ENCODE measurements around the gene PTPRN2.
"Not testable (repeated sequence)": the region's sequence is repeated elsewhere in the genome, so short reads cannot be mapped to it uniquely, and the experiment has no call there.

The PTPRN2 gene

DNA sequence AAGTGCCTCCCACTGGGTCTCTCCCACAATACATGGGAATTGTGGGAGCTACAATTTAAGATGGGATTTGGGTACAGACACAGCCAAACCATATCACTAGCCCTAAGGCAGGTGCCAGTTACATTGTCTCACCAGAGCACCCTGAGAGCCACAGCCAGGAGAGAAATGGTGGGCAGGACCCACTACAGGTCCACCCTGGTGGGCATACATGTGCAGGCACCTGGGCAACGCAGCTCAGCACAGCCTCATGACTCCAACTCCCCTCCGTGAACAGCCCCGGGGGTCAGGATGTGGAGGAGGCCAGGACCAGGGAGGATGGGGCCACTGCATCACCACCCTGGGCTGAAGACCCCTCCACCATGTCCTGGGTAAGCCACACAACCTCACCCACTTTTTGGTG is 205.7 kb downstream of the PTPRN2 start:
- no peak for DNase-seq

DNA sequence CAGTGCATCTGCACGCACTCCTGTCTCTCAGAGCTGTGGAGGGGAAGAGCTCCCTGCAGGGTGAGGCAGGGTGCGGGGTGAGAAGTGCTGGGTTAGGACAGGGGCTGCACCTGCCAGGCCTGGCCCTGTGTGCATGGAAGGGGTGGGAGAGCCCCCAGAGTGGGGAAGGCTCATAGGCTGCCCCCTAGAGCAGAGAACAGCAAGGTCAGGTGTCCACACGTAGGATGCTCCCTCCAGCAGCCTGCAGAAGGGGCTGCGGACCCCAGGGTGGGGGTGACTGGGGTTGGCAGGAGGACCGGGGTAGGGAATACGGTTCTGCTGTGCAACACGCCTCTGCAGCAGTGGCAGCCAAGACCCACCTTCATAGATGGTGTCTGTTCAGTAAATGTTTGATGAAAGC is 208.6 kb downstream of the PTPRN2 start:
- no peak for DNase-seq

DNA sequence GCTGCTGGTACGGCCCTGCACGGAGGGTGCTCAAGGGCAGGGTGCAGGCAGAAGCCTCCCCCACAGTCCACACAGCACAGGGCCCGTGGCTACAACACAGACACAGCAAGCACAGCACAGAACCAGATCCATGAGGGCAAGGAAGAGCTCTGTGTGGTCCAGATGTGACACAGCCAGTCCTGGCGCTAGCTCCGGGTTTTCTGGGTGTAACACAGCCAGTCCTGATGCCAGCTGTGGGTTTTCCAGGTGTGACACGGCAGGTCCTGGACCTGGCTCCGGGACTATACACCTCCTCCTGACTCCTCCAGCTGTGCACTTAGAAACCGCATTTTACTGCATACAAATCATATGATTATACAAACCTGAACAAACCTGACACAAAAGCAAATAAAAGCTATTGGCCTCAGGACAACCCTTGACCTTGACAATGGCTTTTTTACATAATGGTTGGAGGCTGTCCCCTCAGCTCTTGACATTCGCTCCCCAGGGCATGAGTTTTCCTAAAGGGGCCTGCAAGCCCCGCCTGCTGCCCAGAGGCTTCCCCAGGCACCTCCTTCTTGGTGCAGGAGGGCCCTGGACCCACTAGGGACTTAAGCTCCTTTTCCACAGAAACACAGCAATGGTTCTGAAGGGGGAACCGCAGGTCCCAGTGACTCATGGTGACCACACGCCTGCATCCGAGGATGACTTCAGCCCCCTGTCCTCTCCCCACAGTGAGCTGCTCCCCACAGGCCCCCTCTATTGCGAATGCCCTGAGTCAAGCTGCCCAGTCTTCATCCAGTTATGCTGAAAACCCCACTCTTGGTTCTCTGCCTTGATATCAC is 209.6 kb downstream of the PTPRN2 start:
- DNase-seq, result no peak

DNA sequence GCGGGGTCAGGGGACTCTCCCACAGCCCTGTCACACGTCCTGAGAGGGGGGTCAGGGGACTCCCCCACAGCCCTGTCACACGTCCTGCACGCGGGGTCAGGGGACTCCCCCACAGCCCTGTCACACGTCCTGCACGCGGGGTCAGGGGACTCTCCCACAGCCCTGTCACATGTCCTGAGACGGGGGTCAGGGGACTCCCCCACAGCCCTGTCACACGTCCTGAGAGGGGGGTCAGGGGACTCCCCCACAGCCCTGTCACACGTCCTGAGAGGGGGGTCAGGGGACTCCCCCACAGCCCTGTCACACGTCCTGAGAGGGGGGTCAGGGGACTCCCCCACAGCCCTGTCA is 210.8 kb downstream of the PTPRN2 start:
- DNase-seq, result not testable (repeated sequence)

DNA sequence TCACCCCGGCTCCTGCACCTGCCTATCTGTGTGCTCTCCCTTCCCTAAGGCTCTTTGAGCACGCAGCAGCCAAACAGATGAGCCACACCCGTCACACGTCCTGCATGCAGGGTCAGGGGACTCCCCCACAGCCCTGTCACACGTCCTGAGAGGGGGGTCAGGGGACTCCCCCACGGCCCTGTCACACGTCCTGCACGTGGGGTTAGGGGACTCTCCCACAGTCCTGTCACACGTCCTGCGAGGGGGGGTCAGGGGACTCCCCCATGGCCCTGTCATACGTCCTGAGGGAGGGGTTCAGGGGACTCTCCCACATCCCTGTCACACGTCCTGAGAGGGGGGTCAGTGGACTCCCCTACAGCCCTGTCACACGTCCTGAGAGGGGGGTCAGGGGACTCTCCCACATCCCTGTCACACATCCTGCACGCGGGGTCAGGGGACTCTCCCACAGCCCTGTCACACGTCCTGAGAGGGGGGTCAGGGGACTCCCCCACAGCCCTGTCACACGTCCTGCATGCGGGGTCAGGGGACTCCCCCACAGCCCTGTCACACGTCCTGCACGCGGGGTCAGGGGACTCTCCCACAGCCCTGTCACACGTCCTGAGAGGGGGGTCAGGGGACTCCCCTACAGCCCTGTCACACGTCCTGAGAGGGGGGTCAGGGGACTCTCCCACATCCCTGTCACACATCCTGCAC is 211.3 kb downstream of the PTPRN2 start:
- not testable (repeated sequence) for DNase-seq

DNA sequence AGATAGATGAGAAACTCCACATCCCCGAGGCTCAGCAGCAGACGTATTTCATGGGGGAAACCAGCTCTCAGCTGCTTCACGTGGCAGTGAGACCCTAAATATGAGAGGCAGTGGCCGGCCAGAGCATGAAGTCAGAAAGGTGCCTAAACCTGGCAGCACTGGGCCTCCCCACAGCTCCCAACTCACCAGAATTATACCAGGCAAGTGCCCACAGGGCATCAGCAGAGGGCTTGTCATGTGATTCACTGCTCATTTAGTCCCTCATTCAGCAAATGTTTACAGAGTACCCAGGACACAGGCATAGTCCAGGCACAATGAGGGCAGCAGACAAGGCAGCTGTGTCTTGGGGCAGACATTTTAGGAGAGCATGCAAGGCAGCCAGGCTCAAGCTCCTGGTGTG is 212.6 kb downstream of the PTPRN2 start:
- no peak for DNase-seq

DNA sequence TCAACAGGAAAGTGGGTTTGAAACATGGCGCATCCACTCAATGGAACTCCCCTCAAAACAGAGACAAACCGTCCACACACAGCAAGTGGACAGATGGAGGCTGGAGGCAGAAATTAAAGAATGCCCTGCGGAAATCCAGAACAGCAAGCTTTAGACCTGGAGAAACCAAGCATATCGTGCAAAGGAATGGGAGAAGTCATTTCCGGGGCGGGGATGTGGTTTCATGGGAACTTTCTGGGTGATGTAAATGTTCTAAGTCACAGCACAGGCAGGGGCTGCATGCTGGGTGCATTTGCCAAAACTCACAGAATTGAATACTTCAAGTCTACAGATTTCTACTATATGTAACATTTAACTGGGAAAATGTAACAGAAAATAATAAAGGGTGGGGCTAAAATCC is 213.0 kb downstream of the PTPRN2 start:
- DNase-seq, result no peak

DNA sequence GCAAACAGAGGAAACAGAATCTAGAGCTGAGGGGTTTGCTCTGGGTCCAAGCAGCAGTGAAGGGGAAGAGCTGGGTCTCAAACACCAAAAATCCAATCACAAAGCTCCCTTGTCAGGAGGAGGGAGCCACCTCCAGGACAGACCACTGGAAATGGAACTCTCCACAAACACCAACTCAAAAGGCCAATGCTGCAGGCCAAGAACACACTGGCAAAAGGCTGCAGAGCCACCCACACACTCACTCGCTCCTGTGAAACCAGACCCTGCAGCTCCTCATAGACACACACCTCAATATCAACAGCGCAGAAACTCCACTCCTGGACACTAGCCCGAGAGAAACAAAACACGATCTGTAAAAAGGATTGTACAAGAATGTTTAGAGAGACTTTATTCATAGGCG is 213.5 kb downstream of the PTPRN2 start:
- no peak for DNase-seq

DNA sequence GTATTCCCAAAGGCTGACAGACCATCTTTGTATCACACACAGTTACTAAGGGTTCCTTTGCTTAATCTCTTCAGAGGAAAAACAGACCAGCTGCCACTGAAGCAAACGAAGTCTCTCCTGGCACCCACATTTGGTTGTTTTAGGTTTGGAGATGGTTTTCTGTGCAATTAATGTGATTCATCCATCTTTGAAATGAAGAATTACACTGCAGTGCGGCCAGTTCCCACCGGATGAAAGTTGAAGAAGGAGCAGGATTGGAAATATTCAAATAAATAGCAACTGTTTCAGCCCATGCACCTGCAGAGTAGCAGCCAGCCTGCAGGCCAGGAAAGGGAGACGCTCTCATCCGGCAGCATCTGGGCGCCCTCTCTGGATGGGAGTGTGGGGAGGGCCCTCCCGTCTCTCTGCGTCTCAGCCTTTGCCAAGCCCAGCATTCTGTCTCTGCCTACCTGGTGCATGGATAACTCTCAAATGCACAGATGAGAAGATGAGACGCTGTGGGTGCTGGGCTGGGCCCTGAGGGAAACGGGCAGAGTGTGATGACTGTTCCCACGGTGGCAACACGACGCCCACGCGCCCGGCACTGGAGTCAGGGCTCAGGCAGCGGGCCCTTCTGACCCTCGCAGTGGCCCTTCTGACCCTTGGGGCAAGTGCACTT is 214.0 kb downstream of the PTPRN2 start:
- DNase-seq, result no peak

DNA sequence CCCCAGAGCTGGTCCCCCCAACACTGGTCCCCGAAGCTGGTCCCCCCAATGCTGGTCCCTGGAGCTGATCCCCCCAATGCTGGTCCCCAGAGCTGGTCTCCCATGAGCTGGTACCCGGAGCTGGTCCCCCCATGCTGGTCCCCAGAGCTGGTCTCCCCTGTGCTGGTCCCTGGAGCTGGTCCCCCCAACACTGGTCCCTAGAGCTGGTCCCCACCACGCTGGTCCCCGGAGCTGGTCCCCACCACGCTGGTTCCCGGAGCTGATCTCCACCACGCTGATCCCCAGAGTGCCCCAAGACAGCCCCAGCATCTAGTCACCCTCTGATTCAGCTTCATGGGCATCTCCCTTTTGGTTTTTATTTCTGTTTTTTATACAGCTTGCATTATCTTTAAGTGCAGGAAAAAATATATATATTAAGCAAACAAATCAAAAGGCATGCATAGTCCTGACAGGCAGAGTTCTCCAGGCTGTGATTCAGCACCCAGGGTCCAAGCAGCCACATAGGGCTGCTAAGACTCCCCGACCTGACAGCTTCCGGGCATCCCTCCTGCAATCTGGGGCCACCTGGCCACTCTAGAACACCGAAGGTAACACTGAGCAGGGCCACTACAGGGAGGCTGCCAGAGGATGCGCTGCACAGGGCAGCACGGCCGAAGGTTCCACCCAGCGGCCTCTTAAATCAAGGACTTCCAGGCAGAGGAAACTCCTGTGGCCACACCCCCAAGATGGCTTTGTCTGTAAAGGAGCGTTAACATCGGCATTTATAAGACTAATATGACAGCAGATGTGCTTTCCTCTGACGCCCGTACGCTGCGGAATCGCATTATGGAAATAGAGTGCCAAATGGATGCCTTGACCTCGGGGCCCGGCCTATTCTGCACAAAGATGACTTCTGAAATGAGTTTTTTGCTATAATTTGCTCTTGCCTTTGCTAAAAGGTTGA is 215.0 kb downstream of the PTPRN2 start:
- DNase-seq, result no peak

DNA sequence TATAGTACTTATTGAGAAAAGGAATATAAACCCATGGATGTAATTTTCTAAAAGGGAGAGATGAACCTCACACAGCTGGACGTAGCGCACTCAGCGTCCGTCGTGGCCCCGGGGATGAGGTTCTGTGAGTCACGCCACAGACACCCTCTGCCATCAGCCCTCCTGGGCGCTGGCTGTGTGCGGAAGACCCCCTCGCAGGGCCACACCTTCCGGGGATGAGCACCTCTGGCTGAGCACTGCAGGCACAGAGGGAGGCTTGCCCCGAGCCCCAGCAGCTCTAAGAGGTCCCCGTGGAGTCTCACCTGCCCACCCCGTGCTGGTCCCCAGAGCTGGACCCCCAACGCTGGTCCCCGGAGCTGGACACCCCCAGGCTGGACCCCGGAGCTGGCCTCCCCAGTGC is 215.8 kb downstream of the PTPRN2 start:
- DNase-seq, result no peak

DNA sequence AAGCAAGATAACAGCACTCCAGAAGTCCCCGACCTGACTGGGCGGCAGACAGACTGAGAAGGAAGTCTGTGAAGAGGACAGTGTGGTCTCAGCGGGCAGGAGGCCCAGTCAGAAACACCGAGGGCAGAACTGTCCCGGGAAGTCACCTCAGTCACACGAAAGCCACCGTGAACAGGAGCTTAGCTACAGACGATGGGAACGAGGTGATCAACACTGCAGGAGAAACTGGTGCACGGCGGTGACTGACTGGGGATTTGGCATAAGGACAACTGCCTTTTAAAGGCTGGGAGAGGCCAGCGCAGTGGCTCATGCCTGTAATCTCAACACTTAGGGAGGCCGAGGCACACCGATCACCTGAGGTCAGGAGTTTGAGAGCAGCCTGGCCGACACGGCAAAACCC is 217.8 kb downstream of the PTPRN2 start:
- no peak for DNase-seq

DNA sequence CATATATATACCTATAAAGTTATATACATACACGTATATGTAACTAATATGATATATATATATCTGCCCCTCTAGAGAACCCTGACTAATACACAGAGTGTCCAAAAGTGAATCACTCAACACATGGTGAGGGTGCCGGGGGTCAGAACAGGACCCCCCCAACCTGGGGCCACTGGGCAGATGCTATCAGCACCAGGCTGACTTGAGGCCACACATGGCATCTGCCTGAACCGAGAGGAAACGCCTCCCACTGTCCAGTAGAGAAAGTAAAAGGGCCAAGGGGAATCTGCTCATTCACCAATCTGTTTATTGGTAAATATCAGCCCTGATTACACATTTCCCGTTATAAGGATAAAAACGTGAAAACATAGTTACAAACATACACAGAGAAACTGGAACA is 218.3 kb downstream of the PTPRN2 start:
- DNase-seq, result no peak

DNA sequence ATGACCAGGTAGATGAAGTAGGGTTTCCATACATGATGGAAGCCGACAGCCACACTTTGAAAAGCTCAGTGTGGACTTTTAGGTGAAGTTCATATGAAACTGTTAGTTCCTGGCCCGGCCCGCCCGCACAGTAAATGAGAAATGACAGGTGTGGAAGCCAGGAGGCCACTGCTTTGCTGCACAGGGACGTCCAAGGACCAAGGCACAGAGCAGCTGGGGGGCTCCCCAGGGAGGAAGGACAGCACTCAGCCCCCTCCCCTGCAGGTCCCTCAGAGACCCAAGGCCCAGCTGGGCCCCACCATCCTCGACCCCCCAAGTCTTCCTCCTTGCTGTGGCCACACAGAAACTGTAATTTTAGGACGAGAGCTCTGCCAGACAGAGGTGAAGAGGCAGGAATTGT is 219.2 kb downstream of the PTPRN2 start:
- DNase-seq, result no peak

DNA sequence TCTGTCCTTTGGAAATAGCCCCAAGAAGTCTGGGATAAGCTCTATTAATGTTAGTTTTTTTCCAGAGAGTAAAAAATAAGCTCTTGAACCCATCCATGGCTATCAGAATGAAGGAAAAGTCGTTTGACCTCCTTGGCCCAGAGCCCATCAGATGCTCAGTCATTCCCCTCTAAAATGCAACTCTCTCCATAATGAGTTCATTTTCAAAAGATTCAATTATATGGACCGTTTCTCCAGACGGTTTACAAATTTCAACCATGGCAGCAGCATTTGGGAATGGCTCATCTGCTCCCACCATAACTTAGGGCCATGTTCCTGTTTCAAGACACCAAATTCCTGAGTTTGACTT is 220.0 kb downstream of the PTPRN2 start:
- DNase-seq, result no peak

DNA sequence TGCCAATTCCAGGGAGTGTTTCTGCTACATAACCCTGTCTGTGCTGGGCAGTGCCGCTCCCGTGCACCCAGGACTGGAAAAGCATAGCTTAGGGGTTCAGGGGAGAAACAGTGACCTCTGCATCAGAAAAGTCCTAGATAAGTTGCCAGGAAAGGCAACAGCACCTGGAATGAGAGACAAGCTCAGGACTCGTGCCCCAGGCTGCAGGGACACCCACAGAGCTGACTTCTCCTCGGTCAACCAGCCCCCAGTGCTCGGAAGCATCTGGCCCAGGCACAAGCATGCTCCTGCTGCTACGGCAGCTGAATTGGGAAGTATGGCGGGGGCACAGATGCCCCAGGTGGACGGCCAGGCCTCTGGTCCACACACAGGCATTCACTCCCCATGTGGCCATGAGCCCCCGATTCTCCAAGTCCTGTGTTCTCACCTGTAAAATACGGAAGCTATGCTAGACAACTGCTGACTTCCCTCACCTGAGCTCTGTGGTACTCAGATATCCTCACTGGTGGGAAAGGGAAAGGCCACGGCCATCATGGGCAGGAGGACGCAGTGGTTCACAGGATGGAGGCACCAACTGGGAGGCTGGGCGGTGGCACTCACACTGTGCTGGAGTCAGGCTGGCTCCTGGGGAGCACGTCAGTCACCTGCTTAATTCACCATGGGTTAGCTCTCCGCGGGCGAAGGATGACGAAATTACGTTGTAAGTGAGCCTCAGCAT is 220.5 kb downstream of the PTPRN2 start:
- no peak for DNase-seq

DNA sequence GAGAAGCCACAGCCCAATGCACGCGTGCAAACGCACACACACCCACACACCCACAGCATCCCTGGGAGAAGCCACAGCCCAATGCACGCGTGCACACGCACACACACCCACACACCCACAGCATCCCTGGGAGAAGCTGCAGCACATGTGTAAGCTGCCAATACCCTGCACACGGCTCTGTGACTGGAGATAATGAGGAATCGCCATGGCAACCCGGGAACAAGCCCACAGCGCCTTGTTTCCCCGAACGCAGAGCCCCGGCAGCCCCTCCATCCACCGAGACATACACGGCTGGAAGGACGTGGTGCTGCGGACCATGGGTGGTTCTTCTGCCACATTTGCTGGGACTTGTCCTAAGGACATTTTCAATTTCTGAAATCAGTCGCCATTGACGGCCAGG is 221.3 kb downstream of the PTPRN2 start:
- no peak for DNase-seq

DNA sequence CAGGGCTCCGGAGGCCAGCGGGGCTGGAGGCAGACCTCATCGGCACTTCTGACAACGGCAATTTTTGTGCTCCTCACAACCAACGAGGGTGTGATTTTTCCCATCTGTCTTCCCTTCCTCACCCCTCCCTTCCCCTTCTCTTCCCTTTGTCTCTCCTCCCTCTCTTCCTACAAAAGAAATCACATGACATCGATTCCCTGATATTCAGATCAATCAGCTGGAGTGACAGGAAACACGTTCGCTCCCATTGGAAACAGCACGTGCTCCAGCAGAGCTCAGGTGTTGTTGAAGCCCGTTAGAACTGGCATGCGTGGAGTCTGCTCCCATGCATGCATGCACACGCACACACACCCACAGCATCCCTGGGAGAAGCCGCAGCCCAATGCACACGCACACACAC is 222.4 kb downstream of the PTPRN2 start:
- no peak for DNase-seq

DNA sequence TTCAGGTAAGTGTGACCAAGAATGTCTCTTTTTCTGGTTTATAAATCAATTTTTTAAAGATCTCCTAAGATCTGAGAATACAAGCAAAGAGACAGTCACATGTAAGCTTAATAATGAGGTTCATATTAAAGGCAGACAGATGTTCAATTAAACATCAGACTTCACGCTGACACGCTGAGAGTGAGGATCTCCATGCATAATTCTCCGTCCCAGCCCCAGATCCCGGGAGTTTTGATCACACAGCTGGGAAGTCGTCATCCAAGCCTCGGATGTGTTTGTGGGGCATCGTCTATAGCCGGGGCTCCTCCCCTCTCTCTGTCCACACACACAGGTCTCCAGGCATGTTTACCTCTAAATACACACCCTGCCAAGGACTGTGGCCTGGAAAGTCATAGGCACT is 223.2 kb downstream of the PTPRN2 start:
- DNase-seq, result no peak

DNA sequence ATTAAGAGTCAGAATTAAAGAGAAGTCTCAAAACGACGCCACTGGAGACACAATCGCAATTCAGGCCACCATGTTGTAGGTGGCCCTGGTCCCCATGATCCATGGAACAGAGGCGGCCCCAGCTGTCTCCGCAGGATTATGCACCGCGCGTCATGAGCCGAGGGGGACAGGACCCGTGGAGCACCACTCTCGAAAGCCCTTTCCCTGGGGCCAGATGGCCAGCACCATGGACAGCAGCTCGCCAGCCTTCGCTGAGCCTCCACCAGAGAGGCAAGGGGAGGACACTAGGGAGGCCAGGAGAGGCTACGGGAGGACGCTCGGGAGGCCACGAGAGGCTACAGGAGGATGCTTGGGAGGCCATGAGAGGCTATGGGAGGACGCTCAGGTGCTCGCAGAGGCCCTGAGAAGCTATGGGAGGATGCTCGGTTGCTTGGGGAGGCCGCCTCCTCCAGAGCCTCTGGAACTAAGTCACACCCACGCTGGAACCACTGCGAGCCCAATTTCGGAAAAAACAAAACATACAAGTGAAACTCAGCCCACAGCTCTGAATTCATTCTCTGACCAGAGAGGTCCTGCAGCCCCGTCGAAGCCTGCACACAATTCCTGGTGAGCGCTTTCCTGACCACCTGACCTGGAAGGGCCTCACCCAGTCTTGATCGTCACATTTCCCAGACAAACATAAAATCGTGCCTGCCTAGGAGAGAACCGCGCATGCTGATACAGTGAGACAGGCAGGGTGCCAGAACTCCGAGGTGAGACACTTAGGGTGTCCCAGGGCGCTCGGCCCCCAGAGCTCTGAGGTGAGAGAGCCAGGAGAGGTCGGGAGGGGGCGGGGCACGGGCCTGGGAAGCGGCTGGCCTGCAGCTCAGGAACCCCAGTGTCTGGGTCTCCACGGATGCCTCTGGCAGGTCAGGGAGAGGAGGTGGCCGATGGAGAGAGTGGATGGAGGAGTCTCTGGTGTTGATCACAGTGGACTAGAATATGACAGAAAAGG is 224.4 kb downstream of the PTPRN2 start:
- DNase-seq, result no peak

DNA sequence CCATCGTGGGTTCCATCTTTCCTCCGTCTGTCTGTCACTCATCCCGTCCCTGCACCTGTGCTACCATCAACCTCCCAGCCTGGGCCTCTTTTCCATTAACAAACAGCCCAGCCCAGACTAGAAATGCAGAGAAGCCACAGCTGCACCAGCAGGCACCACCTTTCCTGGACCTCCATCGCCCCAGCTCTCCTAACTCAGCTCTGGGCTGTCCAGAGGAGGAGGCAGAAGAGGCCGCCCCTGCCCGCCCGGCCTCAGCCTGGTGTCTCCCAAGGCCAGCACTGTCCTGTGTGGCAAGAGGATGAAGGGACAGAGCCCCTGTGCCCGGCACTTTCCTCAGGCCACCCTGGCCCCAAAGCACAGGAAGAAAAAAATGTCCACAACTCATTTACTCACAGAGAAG is 225.6 kb downstream of the PTPRN2 start:
- DNase-seq, result no peak
